NB4 (cell line): Measurements from ENCODE around the gene ZDHHC3.
"Not testable (repeated sequence)": the region's sequence is repeated elsewhere in the genome, so short reads cannot be mapped to it uniquely, and the experiment has no call there.

Experiments used
- DNase-seq: peaks from one replicate; pipeline ENCODE4 v3.0.0; 2010; ENCODE audit warnings: low read depth
- H3K4me3 ChIP-seq: one replicate; pipeline ENCODE4 v1.5.1; 2011; ENCODE audit warnings: mild to moderate bottlenecking, low read depth, low read length, moderate library complexity
- MAX ChIP-seq: IDR thresholded peaks from 2 replicates; pipeline ENCODE4 v1.6.1; 2011; ENCODE audit warnings: low read depth, low read length
- MYC ChIP-seq: IDR thresholded peaks from 2 replicates; pipeline ENCODE4 v1.6.1; 2011; ENCODE audit warnings: low read depth, low read length
- POLR2A ChIP-seq: IDR thresholded peaks from 2 replicates; pipeline ENCODE4 v1.6.1; 2011; ENCODE audit warnings: mild to moderate bottlenecking; ENCODE audit not compliant: insufficient read length; ENCODE audit errors: extremely low read depth
- TF ChIP-seq, protein P1 (sequence below): IDR thresholded peaks from one replicate; pipeline ENCODE4 v1.5.1; 2012; ENCODE audit warnings: low read depth, low read length

ZDHHC3 gene

GRCh38 chr3:44989141-44989540 lies 13.2 kb upstream of the ZDHHC3 start:
- TF ChIP-seq, protein P1, sequence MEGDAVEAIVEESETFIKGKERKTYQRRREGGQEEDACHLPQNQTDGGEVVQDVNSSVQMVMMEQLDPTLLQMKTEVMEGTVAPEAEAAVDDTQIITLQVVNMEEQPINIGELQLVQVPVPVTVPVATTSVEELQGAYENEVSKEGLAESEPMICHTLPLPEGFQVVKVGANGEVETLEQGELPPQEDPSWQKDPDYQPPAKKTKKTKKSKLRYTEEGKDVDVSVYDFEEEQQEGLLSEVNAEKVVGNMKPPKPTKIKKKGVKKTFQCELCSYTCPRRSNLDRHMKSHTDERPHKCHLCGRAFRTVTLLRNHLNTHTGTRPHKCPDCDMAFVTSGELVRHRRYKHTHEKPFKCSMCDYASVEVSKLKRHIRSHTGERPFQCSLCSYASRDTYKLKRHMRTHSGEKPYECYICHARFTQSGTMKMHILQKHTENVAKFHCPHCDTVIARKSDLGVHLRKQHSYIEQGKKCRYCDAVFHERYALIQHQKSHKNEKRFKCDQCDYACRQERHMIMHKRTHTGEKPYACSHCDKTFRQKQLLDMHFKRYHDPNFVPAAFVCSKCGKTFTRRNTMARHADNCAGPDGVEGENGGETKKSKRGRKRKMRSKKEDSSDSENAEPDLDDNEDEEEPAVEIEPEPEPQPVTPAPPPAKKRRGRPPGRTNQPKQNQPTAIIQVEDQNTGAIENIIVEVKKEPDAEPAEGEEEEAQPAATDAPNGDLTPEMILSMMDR: no peak
- TF ChIP-seq MYC: no peak
- no peak for TF ChIP-seq MAX
- no peak for TF ChIP-seq POLR2A
- no peak for DNase-seq
- H3K4me3 ChIP-seq: no peak overlapping the region

DNA sequence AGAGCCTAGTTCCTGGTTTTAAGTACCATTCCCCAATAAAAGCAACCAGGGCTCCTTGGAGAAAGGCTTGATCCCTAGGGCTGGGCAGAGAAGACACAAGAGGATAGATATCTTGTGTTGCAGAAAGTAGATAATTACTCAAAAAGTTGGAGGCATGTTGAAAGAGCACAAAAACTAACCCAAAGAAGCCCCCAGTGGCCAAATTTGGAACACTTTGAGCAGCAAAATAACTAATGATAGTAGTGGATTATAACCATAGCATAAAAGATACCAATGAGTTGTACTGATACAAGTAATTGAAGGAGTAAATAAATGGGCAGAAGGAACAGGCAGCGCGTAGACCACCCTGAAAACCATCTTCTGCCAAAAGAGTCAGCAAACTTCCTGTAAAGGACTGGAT lies 12.1 kb upstream of the ZDHHC3 start:
- peak; percentile 48 for DNase-seq
- no peak overlapping the region for H3K4me3 ChIP-seq
- TF ChIP-seq, protein P1: peak; percentile 56
- TF ChIP-seq MYC (no peak), POLR2A (no peak), MAX (no peak)

DNA sequence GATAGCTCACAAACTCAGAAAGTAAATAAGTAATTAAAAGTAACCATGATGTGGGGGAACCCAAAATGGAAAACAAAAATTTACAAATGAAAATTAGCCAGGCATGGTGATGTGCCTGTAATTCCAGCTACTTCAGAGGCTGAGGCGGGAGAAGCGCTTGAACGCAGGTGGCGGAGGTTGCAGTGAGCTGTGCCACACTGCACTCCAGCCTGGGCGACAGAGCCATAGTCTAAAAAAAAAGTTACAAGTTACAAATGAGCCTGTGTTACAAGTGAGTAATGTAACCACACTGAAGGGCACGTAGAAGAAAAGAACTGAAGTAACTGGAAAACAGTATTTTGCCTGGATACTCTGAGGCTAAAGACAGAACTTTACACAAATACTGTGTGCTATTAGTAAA lies 11.4 kb upstream of the ZDHHC3 start:
- TF ChIP-seq MYC: no peak
- no peak for TF ChIP-seq MAX
- TF ChIP-seq POLR2A: no peak
- TF ChIP-seq, protein P1: no peak
- no peak overlapping the region for H3K4me3 ChIP-seq
- DNase-seq: no peak

GRCh38 chr3:44986330-44986729 lies 10.4 kb upstream of the ZDHHC3 start:
- DNase-seq, H3K4me3 ChIP-seq: not testable (repeated sequence)

DNA sequence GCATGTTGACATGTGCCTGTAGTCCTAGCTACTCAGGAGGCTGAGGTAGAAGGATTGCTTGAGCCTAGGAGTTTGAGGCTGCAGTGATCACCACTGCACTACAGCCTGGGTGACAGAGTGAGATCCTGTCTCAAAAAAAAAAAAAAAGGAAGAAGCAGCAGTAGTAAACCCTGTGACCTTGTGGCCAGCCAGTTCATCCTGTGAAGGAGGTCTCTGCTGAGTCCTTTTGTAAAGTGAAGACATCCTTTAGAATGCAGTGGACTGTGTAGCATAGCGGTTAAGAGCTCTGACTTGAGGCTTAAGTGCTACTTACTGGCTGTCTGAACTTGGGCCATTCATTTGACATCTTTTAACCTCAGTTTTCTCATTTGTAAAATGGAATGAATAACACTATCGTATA lies 8.4 kb upstream of the ZDHHC3 start:
- H3K4me3 ChIP-seq: no peak overlapping the region
- no peak for TF ChIP-seq MYC
- TF ChIP-seq MAX: no peak
- TF ChIP-seq, protein P1: no peak
- no peak for TF ChIP-seq POLR2A
- DNase-seq: peak; percentile 51

DNA sequence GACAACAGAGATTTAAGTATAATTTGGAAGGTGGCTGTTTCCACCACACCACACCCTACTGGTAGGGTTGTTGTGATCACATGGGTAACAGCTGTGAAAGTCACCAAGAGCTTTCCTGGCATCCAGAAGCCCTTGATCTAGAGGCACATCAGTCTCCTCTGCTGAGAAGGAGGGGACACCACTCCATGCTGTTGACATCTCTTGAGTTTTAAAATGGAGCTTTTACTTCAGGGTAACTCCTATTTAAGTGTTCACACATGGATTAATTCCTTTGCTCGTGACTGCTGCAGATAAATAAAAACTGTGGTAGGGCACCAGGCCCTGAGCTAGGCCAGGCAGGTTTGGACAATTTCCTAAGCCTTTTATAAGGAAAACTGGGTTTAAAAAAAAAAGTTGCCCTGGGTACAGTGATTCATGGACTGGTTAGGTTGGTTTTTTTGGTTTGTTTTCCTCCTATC lies 7.5 kb upstream of the ZDHHC3 start:
- no peak overlapping the region for H3K4me3 ChIP-seq
- no peak for DNase-seq
- TF ChIP-seq, protein P1: no peak
- TF ChIP-seq POLR2A (no peak), MAX (no peak), MYC (no peak)
